ENCODE measurements around the gene HOXB2.

The HOXB2 gene

DNA sequence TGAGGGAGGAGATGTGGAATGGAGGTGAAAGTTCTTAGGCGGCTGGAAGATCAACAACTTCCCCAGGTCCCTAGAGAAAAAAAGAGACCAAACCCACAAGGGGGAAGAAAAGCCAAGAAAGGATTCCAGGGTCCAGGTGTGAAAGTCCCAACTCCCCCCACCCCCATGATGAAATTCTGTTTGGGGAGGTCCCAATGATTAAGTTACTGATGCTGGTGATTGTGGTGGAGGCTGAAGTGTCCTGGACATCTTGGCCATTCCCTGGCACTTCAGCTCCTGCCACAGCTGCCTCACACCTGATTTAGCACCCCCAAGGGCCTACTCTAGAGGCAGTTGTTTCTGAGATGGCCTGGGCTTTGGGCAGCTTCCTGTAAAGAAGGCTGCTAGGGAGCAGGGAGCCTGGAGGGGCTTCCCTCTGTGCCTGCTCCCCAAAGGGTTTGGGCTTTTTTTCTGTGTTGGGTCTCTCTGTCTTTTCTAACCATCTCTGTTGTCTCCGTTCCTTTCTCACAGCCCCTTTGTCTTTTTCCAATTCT, 20.2 kb upstream of the HOXB2 start:
- peaks cover 37% of the 10 kb centered on the region for H3K36me3 Mint-ChIP-seq (ENCODE audit: low read depth)
- H3K27ac Mint-ChIP-seq: no peak overlapping the region
- TF ChIP-seq CTCF (IDR thresholded peaks at IDR 0.05): no peak
- DNase-seq: no peak
- no peak overlapping the region for H3K4me3 Mint-ChIP-seq
- peaks cover 40% of the 10 kb centered on the region for H3K4me1 Mint-ChIP-seq
- H3K9me3 Mint-ChIP-seq: no peaks in the 10 kb centered on the region
- peaks cover 4% of the 10 kb centered on the region for H3K27me3 Mint-ChIP-seq (ENCODE audit: low read depth, poor library complexity)

GRCh38 chr17:48564188-48565021, 19.5 kb upstream of the HOXB2 start:
- Mint-ChIP-seq H3K27ac (no peak overlapping the region), H3K4me3 (no peak overlapping the region)

DNA sequence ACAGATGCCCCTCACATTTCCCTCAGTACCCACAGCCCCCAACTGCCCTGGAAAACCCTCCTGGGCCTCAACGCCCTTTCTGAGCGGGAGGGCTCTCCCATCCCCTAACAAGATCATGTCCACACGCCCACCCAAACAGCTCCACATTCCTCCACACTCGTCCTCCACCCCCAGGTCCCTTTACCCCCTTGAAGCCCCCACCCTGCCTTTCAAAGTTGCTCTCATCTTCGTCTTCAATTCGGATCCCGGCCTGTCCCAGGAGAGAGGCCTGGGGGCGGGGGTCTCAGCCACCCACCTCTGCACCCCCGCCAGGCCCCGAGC, 18.9 kb upstream of the HOXB2 start:
- H3K4me3 Mint-ChIP-seq: peak overlapping the region; percentile 87
- H3K27me3 Mint-ChIP-seq (ENCODE audit: low read depth, poor library complexity): peaks cover 4% of the 10 kb centered on the region
- no peaks in the 10 kb centered on the region for H3K9me3 Mint-ChIP-seq
- H3K36me3 Mint-ChIP-seq (ENCODE audit: low read depth): peaks cover 34% of the 10 kb centered on the region
- H3K4me1 Mint-ChIP-seq: peaks cover 52% of the 10 kb centered on the region
- no peak for TF ChIP-seq CTCF (IDR thresholded peaks at IDR 0.05)
- H3K27ac Mint-ChIP-seq: peak overlapping the region; percentile 100
- DNase-seq: no peak

More at GRCh38 chr17:48564188-48565021, 19.5 kb upstream of the HOXB2 start:
- H3K9me3 Mint-ChIP-seq: no peaks in the 10 kb centered on the region
- peaks cover 4% of the 10 kb centered on the region for H3K27me3 Mint-ChIP-seq (ENCODE audit: low read depth, poor library complexity)
- H3K36me3 Mint-ChIP-seq (ENCODE audit: low read depth): peaks cover 34% of the 10 kb centered on the region
- H3K4me1 Mint-ChIP-seq: peaks cover 46% of the 10 kb centered on the region
- no peak for DNase-seq
- TF ChIP-seq CTCF (IDR thresholded peaks at IDR 0.05): no peak

- Mint-ChIP-seq H3K4me3 (peak overlapping the region; percentile 87), H3K4me1 (peaks cover 56% of the 10 kb centered on the region), H3K36me3 (ENCODE audit: low read depth) (peaks cover 38% of the 10 kb centered on the region), H3K9me3 (no peaks in the 10 kb centered on the region), H3K27ac (peak overlapping the region; percentile 100), H3K27me3 (ENCODE audit: low read depth, poor library complexity) (peaks cover 4% of the 10 kb centered on the region)
- DNase-seq: peak; percentile 50
- no peak for TF ChIP-seq CTCF (IDR thresholded peaks at IDR 0.05)
Observed at GRCh38 chr17:48563385-48563838, 18.5 kb upstream of the HOXB2 start.

GRCh38 chr17:48562934-48563333, 18.0 kb upstream of the HOXB2 start:
- DNase-seq: no peak
- Mint-ChIP-seq H3K4me3 (peak overlapping the region; percentile 87), H3K27ac (peak overlapping the region; percentile 100), H3K9me3 (no peaks in the 10 kb centered on the region), H3K36me3 (ENCODE audit: low read depth) (peaks cover 43% of the 10 kb centered on the region), H3K4me1 (peaks cover 61% of the 10 kb centered on the region), H3K27me3 (ENCODE audit: low read depth, poor library complexity) (peaks cover 4% of the 10 kb centered on the region)
- TF ChIP-seq CTCF (IDR thresholded peaks at IDR 0.05): no peak
